Heart left ventricle (tissue), 16 donors: Measurements from ENCODE around the gene TBC1D2. TPM values are rescaled to one million over a fixed set of nuclear protein-coding genes. Genes with fewer than 3 reads are reported as not detected.

Experiments used
- ATAC-seq, 4 donors: fragments of 200-7000 bp; cut with Tn5 transposase; one replicate each; pipeline ENCODE4 v1.9.1; 2020 to 2022; ENCODE audit warnings: moderate library complexity in 4 of 4, mild to moderate bottlenecking in 3 of 4, moderate number of reproducible peaks in 1 of 4
- DNase-seq, 5 donors: peaks; one replicate each; pipeline ENCODE4 v3.0.0-alpha.2; 2020
- H3K27ac ChIP-seq, 12 donors: fragments of 200-600 bp; sonication (generic) in 4 of 12; one replicate each; pipeline versions ENCODE4 v1.5.0 to v1.8.0; 2016 to 2022; ENCODE audit warnings: mild to moderate bottlenecking in 2 of 12
- H3K27me3 ChIP-seq, 9 donors: fragments of 200-600 bp; sonication (generic) in 2 of 9; one replicate each; pipeline versions ENCODE4 v1.5.1 to v1.8.0; 2016 to 2022; ENCODE audit warnings: mild to moderate bottlenecking in 3 of 9
- H3K36me3 ChIP-seq, 9 donors: fragments of 200-600 bp; sonication (generic) in 2 of 9; one replicate each; pipeline versions ENCODE4 v1.5.0 to v1.8.0; 2018 to 2022; ENCODE audit warnings: mild to moderate bottlenecking in 2 of 9
- H3K4me1 ChIP-seq, 12 donors: fragments of 200-600 bp; sonication (generic) in 4 of 12; one replicate each; pipeline versions ENCODE4 v1.5.0 to v1.8.0; 2016 to 2022; ENCODE audit warnings: mild to moderate bottlenecking in 3 of 12
- H3K4me3 ChIP-seq, 12 donors: fragments of 200-600 bp; sonication (generic) in 4 of 12; one replicate each; pipeline versions ENCODE4 v1.5.0 to v1.8.0; 2017 to 2022; ENCODE audit warnings: mild to moderate bottlenecking in 9 of 12, moderate library complexity in 4 of 12
- H3K9me3 ChIP-seq, 12 donors: fragments of 200-600 bp; sonication (generic) in 4 of 12; one replicate each; pipeline versions ENCODE4 v1.5.0 to v1.8.0; 2016 to 2022; ENCODE audit warnings: mild to moderate bottlenecking in 1 of 12
- CTCF ChIP-seq, 12 donors: fragments of 200-600 bp; sonication (generic) in 4 of 12; IDR thresholded peaks; one replicate each; pipeline versions ENCODE4 v1.5.0 to v1.8.0; 2018 to 2022; ENCODE audit warnings: antibody characterized with exemption in 12 of 12, mild to moderate bottlenecking in 5 of 12
- POLR2A ChIP-seq, 2 donors: fragments of 450-650 bp; IDR thresholded peaks; one replicate each; pipeline ENCODE4 v1.6.1; 2017; ENCODE audit warnings: antibody characterized with exemption in 2 of 2, mild to moderate bottlenecking in 2 of 2, moderate library complexity in 2 of 2
- WGBS, 4 donors: extraction: QIAGEN DNeasy Blood & Tissue Kit in 2 of 4; methylation state at CpG; one replicate each; pipeline versions ENCODE4 v1.1.5 to v1.1.7; 2013 to 2018; 5-methylcytosine and 5-hydroxymethylcytosine counted together
- intact Hi-C, 10 donors: fragments of 100-400 bp; cut with DNase I; formaldehyde crosslinking; loops; one replicate each; pipeline versions ENCODE4 v1.11.1 to v1.14.2; 2022
- polyA plus RNA-seq, 2 donors: library from polyadenylated mRNA; stranded (reverse); fragments of 200-250 nt; gene quantifications; one replicate each; pipeline ENCODE4 v1.2.3, GENCODE V29; 2013
- total RNA-seq, 9 donors: library from RNA; depleted of rRNA in 2 of 9; stranded (reverse); fragments of >200 nt in 2 of 9; fragmentation: NEBNext Ultra II Directional in 3 of 9; extraction: Animal tissue kit (Norgen Biotek cat#: 25700) in 3 of 9; gene quantifications; one replicate each; pipeline versions ENCODE4 v1.1.0 to v1.2.4, GENCODE V29; 2016 to 2023
- donor health status: ischemic (EF 13 %, LVEDD 7.1; RV severe dilation, severe dysfunction).
- donor health status: healthy with polysubstance abuse.
- donor health status: DM: no; HTN: yes; CAD: no.
- donor health status: DM: no; HTN: no; CAD: no.
- donor health status: ischemic (EF 25% LVEDD 6.9; RV normal size, moderate dysfunction).
- donor health status: ischemic (EF 25% LVEDD 5.7; RV mildly dilated, moderate dysfunction).
- donor health status: healthy.
- donor health status: DM: yes; HTN: yes; CAD: no.
- donor health status: ischemic (EF 35%, LVEDD 5.7; RV mildly dilated, moderate dysfunction).
- donor health status: nonischemic (EF 11% LVEDD 7.7; RV severe dilation, severe dysfunction).
- donor health status: DM: yes; HTN: yes; CAD: no.
- donor health status: PGD.
- donor health status: ischemic (EF 29% LVEDD 5.4; RV normal size, mild dysfunction).
- donor health status: nonischemic (EF 23%, LVEDD 6.1; RV moderate dilation, normal function).

Gene TBC1D2
- total and polyA plus RNA-seq, 11 donors, result 1.1 to 9.4 (median 2.2) TPM

- no peaks in the 10 kb centered on the region for H3K4me1 ChIP-seq
- no peaks in the 10 kb centered on the region for H3K9me3 ChIP-seq
- 93 to 96% (median 94%) methylated on average over 12 of the region's 12 CpGs for WGBS, 4 donors
- H3K36me3 ChIP-seq, result no peaks in the 10 kb centered on the region
- ATAC-seq, result no peak
- intact Hi-C loops, result no loop called here
- H3K27me3 ChIP-seq, result no peaks in the 10 kb centered on the region
- H3K4me3 ChIP-seq, result no peak overlapping the region
- no peak for DNase-seq
- no peak for TF ChIP-seq CTCF (IDR thresholded peaks at IDR 0.05)
- no peak for TF ChIP-seq POLR2A (IDR thresholded peaks at IDR 0.05)
- no peak overlapping the region for H3K27ac ChIP-seq
Measured at GRCh38 chr9:98162613-98163012, 92.8 kb downstream of the TBC1D2 start.

GRCh38 chr9:98161851-98162250 lies 93.6 kb downstream of the TBC1D2 start:
- Histone ChIP-seq H3K27me3 (no peaks in the 10 kb centered on the region), H3K36me3 (no peaks in the 10 kb centered on the region), H3K4me1 (no peaks in the 10 kb centered on the region), H3K9me3 (no peaks in the 10 kb centered on the region), H3K27ac (no peak overlapping the region), H3K4me3 (no peak overlapping the region)
- no peak for TF ChIP-seq POLR2A (IDR thresholded peaks at IDR 0.05)
- no peak for TF ChIP-seq CTCF (IDR thresholded peaks at IDR 0.05)
- DNase-seq, result no peak
- 83 to 96% (median 86%) methylated on average over 4 of the region's 4 CpGs for WGBS, 4 donors
- intact Hi-C loops, result no loop called here
- ATAC-seq, result no peak

GRCh38 chr9:98159790-98160189 lies 95.7 kb downstream of the TBC1D2 start:
- DNase-seq (no peak), ATAC-seq (no peak)
- intact Hi-C loops, result no loop called here
- Histone ChIP-seq H3K27ac (no peak overlapping the region), H3K36me3 (no peaks in the 10 kb centered on the region), H3K4me3 (no peak overlapping the region), H3K27me3 (no peaks in the 10 kb centered on the region), H3K4me1 (no peaks in the 10 kb centered on the region), H3K9me3 (no peaks in the 10 kb centered on the region)
- 65 to 68% (median 66%) methylated on average over 4 to 6 of the region's 6 CpGs for WGBS, 4 donors
- TF ChIP-seq CTCF (IDR thresholded peaks at IDR 0.05) (no peak), POLR2A (IDR thresholded peaks at IDR 0.05) (no peak)

GRCh38 chr9:98159301-98159700 lies 96.1 kb downstream of the TBC1D2 start:
- ATAC-seq (no peak), DNase-seq (no peak)
- TF ChIP-seq POLR2A (IDR thresholded peaks at IDR 0.05) (no peak), CTCF (IDR thresholded peaks at IDR 0.05) (no peak)
- Histone ChIP-seq H3K27ac (no peak overlapping the region), H3K36me3 (no peaks in the 10 kb centered on the region), H3K27me3 (no peaks in the 10 kb centered on the region), H3K9me3 (no peaks in the 10 kb centered on the region), H3K4me3 (no peak overlapping the region), H3K4me1 (no peaks in the 10 kb centered on the region)
- intact Hi-C loops, result no loop called here
- WGBS, 4 donors, result 91 to 93% (median 92%) methylated on average over 5 of the region's 5 CpGs
